Keratinocyte (primary cell): ENCODE measurements around the gene BRCA2.

ENCODE experiments used
- CTCF ChIP-seq, 3 experiments: IDR thresholded peaks in 1 of 3; conservative IDR thresholded peaks in 1 of 3; optimal IDR thresholded peaks in 1 of 3; 2 replicates in 2 of 3; 3 replicates in 1 of 3; pipeline versions ENCODE3 to v1.5.1; 2011; ENCODE audit warnings: low read length in 3 of 3, mild to moderate bottlenecking in 3 of 3, moderate library complexity in 2 of 3, control low read depth in 1 of 3, inconsistent platforms in 1 of 3; ENCODE audit not compliant: insufficient read depth in 2 of 3; ENCODE audit errors: extremely low read depth in 1 of 3
- EZH2 ChIP-seq: IDR thresholded peaks from one replicate; pipeline ENCODE4 v1.6.1; 2012; ENCODE audit warnings: inconsistent platforms, mild to moderate bottlenecking, low read length, moderate library complexity

- TF ChIP-seq CTCF (optimal IDR thresholded peaks at IDR 0.05 in 1 of 3, IDR thresholded peaks at IDR 0.05 in 1 of 3, conservative IDR thresholded peaks at IDR 0.05 in 1 of 3; ENCODE audit: extremely low read depth in 1 of 3, insufficient read depth in 2 of 3, low read length in 3 of 3) = no peak
- no peak for TF ChIP-seq EZH2
Measured at GRCh38 chr13:32314271-32315237, 754 bp upstream of the BRCA2 start.
